Measurements from ENCODE around the gene CBLN1. TPM values are rescaled to one million over a fixed set of nuclear protein-coding genes. Genes with fewer than 3 reads are reported as not detected.
A peak's percentile ranks its signal among the peaks of the same experiment; 100 is the strongest.

CBLN1 gene
- total RNA-seq, 1 donor: not detected

- Histone ChIP-seq H3K4me1 (ENCODE audit: insufficient read depth, low read length) (no peaks in the 10 kb centered on the region), H3K4me3 (ENCODE audit: insufficient read depth, low read length) (no peak overlapping the region), H3K9me3 (ENCODE audit: low read depth, low read length) (no peaks in the 10 kb centered on the region), H2AFZ (ENCODE audit: low read length) (no peak overlapping the region), H3K79me2 (ENCODE audit: insufficient read depth, low read length) (no peaks in the 10 kb centered on the region), H3K4me2 (ENCODE audit: insufficient read depth, low read length) (no peak overlapping the region), H4K20me1 (ENCODE audit: insufficient read depth, low read length) (no peaks in the 10 kb centered on the region), H3K36me3 (ENCODE audit: insufficient read depth, low read length) (no peaks in the 10 kb centered on the region), H3K27ac (ENCODE audit: low read depth, low read length) (no peak overlapping the region), H3K27me3 (ENCODE audit: insufficient read depth, low read length) (peaks cover 55% of the 10 kb centered on the region)
- TF ChIP-seq CTCF (IDR thresholded peaks at IDR 0.05; ENCODE audit: extremely low read depth, low read depth, low read length): no peak
- DNase-seq (ENCODE audit: insufficient read length, low spot score, missing footprints): no peak
Measured at GRCh38 chr16:49275050-49275730, 6.4 kb downstream of the CBLN1 start.

- no peak overlapping the region for H3K27ac ChIP-seq (ENCODE audit: low read depth, low read length)
- H3K79me2 ChIP-seq (ENCODE audit: insufficient read depth, low read length): no peaks in the 10 kb centered on the region
- no peaks in the 10 kb centered on the region for H4K20me1 ChIP-seq (ENCODE audit: insufficient read depth, low read length)
- H3K4me1 ChIP-seq (ENCODE audit: insufficient read depth, low read length): no peaks in the 10 kb centered on the region
- H3K4me2 ChIP-seq (ENCODE audit: insufficient read depth, low read length): no peak overlapping the region
- no peak overlapping the region for H3K4me3 ChIP-seq (ENCODE audit: insufficient read depth, low read length)
- no peak overlapping the region for H2AFZ ChIP-seq (ENCODE audit: low read length)
- H3K27me3 ChIP-seq (ENCODE audit: insufficient read depth, low read length): peaks cover 49% of the 10 kb centered on the region
- DNase-seq (ENCODE audit: insufficient read length, low spot score, missing footprints): no peak
- no peaks in the 10 kb centered on the region for H3K36me3 ChIP-seq (ENCODE audit: insufficient read depth, low read length)
- no peaks in the 10 kb centered on the region for H3K9me3 ChIP-seq (ENCODE audit: low read depth, low read length)
- no peak for TF ChIP-seq CTCF (IDR thresholded peaks at IDR 0.05; ENCODE audit: extremely low read depth, low read depth, low read length)
Measured at GRCh38 chr16:49274591-49274990, 7.0 kb downstream of the CBLN1 start.

GRCh38 chr16:49273771-49274170 lies 7.9 kb downstream of the CBLN1 start:
- Histone ChIP-seq H3K27ac (ENCODE audit: low read depth, low read length) (no peak overlapping the region), H3K36me3 (ENCODE audit: insufficient read depth, low read length) (no peaks in the 10 kb centered on the region), H3K79me2 (ENCODE audit: insufficient read depth, low read length) (no peaks in the 10 kb centered on the region), H3K27me3 (ENCODE audit: insufficient read depth, low read length) (peaks cover 41% of the 10 kb centered on the region), H3K4me2 (ENCODE audit: insufficient read depth, low read length) (no peak overlapping the region), H3K9me3 (ENCODE audit: low read depth, low read length) (no peaks in the 10 kb centered on the region), H3K4me3 (ENCODE audit: insufficient read depth, low read length) (no peak overlapping the region), H3K4me1 (ENCODE audit: insufficient read depth, low read length) (no peaks in the 10 kb centered on the region), H2AFZ (ENCODE audit: low read length) (no peak overlapping the region), H4K20me1 (ENCODE audit: insufficient read depth, low read length) (no peaks in the 10 kb centered on the region)
- DNase-seq (ENCODE audit: insufficient read length, low spot score, missing footprints): peak; percentile 65
- TF ChIP-seq CTCF (IDR thresholded peaks at IDR 0.05; ENCODE audit: extremely low read depth, low read depth, low read length): no peak

GRCh38 chr16:49271363-49271762 lies 10.3 kb downstream of the CBLN1 start:
- Histone ChIP-seq H2AFZ (ENCODE audit: low read length) (no peak overlapping the region), H3K27me3 (ENCODE audit: insufficient read depth, low read length) (peaks cover 17% of the 10 kb centered on the region), H3K4me2 (ENCODE audit: insufficient read depth, low read length) (no peak overlapping the region), H3K27ac (ENCODE audit: low read depth, low read length) (no peak overlapping the region), H3K4me1 (ENCODE audit: insufficient read depth, low read length) (no peaks in the 10 kb centered on the region), H4K20me1 (ENCODE audit: insufficient read depth, low read length) (no peaks in the 10 kb centered on the region), H3K4me3 (ENCODE audit: insufficient read depth, low read length) (no peak overlapping the region), H3K9me3 (ENCODE audit: low read depth, low read length) (no peaks in the 10 kb centered on the region), H3K79me2 (ENCODE audit: insufficient read depth, low read length) (no peaks in the 10 kb centered on the region), H3K36me3 (ENCODE audit: insufficient read depth, low read length) (no peaks in the 10 kb centered on the region)
- DNase-seq (ENCODE audit: insufficient read length, low spot score, missing footprints): no peak
- no peak for TF ChIP-seq CTCF (IDR thresholded peaks at IDR 0.05; ENCODE audit: extremely low read depth, low read depth, low read length)
